OCI-LY7 (cell line): ENCODE measurements around the gene STK33. TPM values are rescaled to one million over a fixed set of nuclear protein-coding genes. Genes with fewer than 3 reads are reported as not detected.

ENCODE experiments used
- BruUV-seq: library from RNA; stranded (reverse); fragments of 400-500 nt; replicated peaks from 2 replicates; lab custom pipeline; 2021; lab: Mats Ljungman, UMichigan
- CTCF ChIA-PET: fragments of 300-600 bp; sonication (Branson Sonifier 250); formaldehyde crosslinking; loops from one replicate; lab custom pipeline; 2022; ENCODE audit warnings: antibody characterized with exemption; ENCODE audit not compliant: unreplicated experiment; lab: Charles Lee
- POLR2A ChIA-PET: fragments of 300-600 bp; sonication (Branson Sonifier 250); formaldehyde crosslinking; loops from one replicate; lab custom pipeline; 2022; ENCODE audit warnings: antibody characterized with exemption; lab: Charles Lee
- DNase-seq: peaks from one replicate; pipeline ENCODE4 v3.0.0-alpha.2; 2015; ENCODE audit warnings: low spot score
- H2AFZ ChIP-seq: fragments of 200-600 bp; sonication (generic), shearing (Covaris generic); 2 replicates; pipeline ENCODE4 v1.6.1; 2014; ENCODE audit warnings: mild to moderate bottlenecking, antibody characterized with exemption, low read length, moderate library complexity
- H3K27ac ChIP-seq: fragments of 200-600 bp; sonication (generic); 2 replicates; pipeline ENCODE4 v1.5.1; 2014; ENCODE audit warnings: mixed run types, low read depth, mild to moderate bottlenecking, moderate library complexity, low read length, inconsistent platforms; ENCODE audit not compliant: poor library complexity, severe bottlenecking
- H3K36me3 ChIP-seq: fragments of 200-600 bp; sonication (generic); 2 replicates; pipeline ENCODE4 v1.6.1; 2014; ENCODE audit warnings: mild to moderate bottlenecking, antibody characterized with exemption, low read length, moderate library complexity, mixed read lengths; ENCODE audit not compliant: insufficient read depth
- H3K4me1 ChIP-seq: fragments of 200-600 bp; sonication (generic); 2 replicates; pipeline ENCODE4 v1.5.1; 2014; ENCODE audit warnings: mild to moderate bottlenecking, low read length; ENCODE audit not compliant: insufficient read depth, poor library complexity, severe bottlenecking
- H3K4me2 ChIP-seq: fragments of 200-600 bp; sonication (generic); 2 replicates; pipeline ENCODE4 v1.6.1; 2014; ENCODE audit warnings: mild to moderate bottlenecking, low read length
- H3K4me3 ChIP-seq: fragments of 200-600 bp; sonication (generic); 2 replicates; pipeline ENCODE4 v1.5.1; 2014; ENCODE audit warnings: mild to moderate bottlenecking, low read depth, low read length; ENCODE audit not compliant: poor library complexity, severe bottlenecking
- H3K79me2 ChIP-seq: fragments of 200-600 bp; sonication (generic); 2 replicates; pipeline ENCODE4 v1.6.1; 2016; ENCODE audit warnings: low read depth, mild to moderate bottlenecking, low read length, moderate library complexity, mixed read lengths; ENCODE audit not compliant: insufficient read depth
- H3K9me2 ChIP-seq: fragments of 200-600 bp; sonication (generic); 2 replicates; pipeline ENCODE4 v1.6.1; 2016; ENCODE audit warnings: mild to moderate bottlenecking, low read length, mixed read lengths; ENCODE audit not compliant: insufficient read depth
- H3K9me3 ChIP-seq: fragments of 200-600 bp; sonication (generic); 2 replicates; pipeline ENCODE4 v1.6.1; 2014; ENCODE audit warnings: mild to moderate bottlenecking, mixed run types, low read length, mixed read lengths
- H4K20me1 ChIP-seq: fragments of 200-600 bp; sonication (generic); 2 replicates; pipeline ENCODE4 v1.6.1; 2014; ENCODE audit warnings: mild to moderate bottlenecking, antibody characterized with exemption, low read length, moderate library complexity, mixed read lengths; ENCODE audit not compliant: insufficient read depth
- CTCF ChIP-seq: fragments of 200-600 bp; sonication (generic); conservative IDR thresholded peaks from 2 replicates; pipeline ENCODE4 v1.5.1; 2014; ENCODE audit warnings: mild to moderate bottlenecking, antibody characterized with exemption, low read length, moderate library complexity, mixed read lengths
- EZH2phosphoT487 ChIP-seq: fragments of 200-600 bp; sonication (generic); IDR thresholded peaks from 2 replicates; pipeline ENCODE4 v1.6.1; 2018; ENCODE audit warnings: low read depth, borderline replicate concordance, mild to moderate bottlenecking, mixed run types, antibody characterized with exemption, low read length, moderate library complexity, mixed read lengths
- intact Hi-C: fragments of 100-400 bp; cut with micrococcal nuclease; formaldehyde crosslinking; loops from one replicate; pipeline ENCODE4 v1.10.0; 2022; ENCODE audit not compliant: unreplicated experiment
- total RNA-seq, 2 experiments: library from RNA; depleted of rRNA in 1 of 2; stranded (reverse); fragments of >200 nt in 1 of 2; shearing (Covaris generic) in 1 of 2; gene quantifications; 2 replicates each; pipeline ENCODE4 v1.2.3, GENCODE V29; 2014 to 2022

The STK33 gene
- total RNA-seq, 2 experiments from 2014 or later, result 0.73 TPM; not detected in 1

GRCh38 chr11:8532475-8532874, 61.6 kb downstream of the STK33 start:
- Histone ChIP-seq H3K27ac (no peak overlapping the region), H3K36me3 (no peaks in the 10 kb centered on the region), H2AFZ (no peak overlapping the region), H3K4me3 (no peak overlapping the region), H3K9me3 (no peaks in the 10 kb centered on the region), H3K4me1 (no peaks in the 10 kb centered on the region), H3K9me2 (no peaks in the 10 kb centered on the region), H3K4me2 (no peak overlapping the region), H4K20me1 (no peaks in the 10 kb centered on the region), H3K79me2 (no peaks in the 10 kb centered on the region)
- no peak for DNase-seq
- no TSS peak for BruUV-seq
- intact Hi-C loops, result no loop called here
- TF ChIP-seq EZH2phosphoT487 (no peak), CTCF (no peak)
- CTCF ChIA-PET, result no interaction called here
- POLR2A ChIA-PET, result no interaction called here

GRCh38 chr11:8531982-8532381, 62.0 kb downstream of the STK33 start:
- intact Hi-C loops, result no loop called here
- Histone ChIP-seq H3K4me3 (no peak overlapping the region), H3K9me2 (no peaks in the 10 kb centered on the region), H4K20me1 (no peaks in the 10 kb centered on the region), H3K27ac (no peak overlapping the region), H3K79me2 (no peaks in the 10 kb centered on the region), H3K36me3 (no peaks in the 10 kb centered on the region), H3K4me2 (no peak overlapping the region), H3K9me3 (no peaks in the 10 kb centered on the region), H3K4me1 (no peaks in the 10 kb centered on the region), H2AFZ (no peak overlapping the region)
- CTCF ChIA-PET, result no interaction called here
- POLR2A ChIA-PET, result no interaction called here
- no peak for DNase-seq
- BruUV-seq, result no TSS peak
- TF ChIP-seq CTCF (no peak), EZH2phosphoT487 (no peak)

GRCh38 chr11:8531312-8531711, 62.7 kb downstream of the STK33 start:
- H3K9me2 ChIP-seq, result no peaks in the 10 kb centered on the region
- POLR2A ChIA-PET, result no interaction called here
- no peaks in the 10 kb centered on the region for H3K36me3 ChIP-seq
- no peaks in the 10 kb centered on the region for H4K20me1 ChIP-seq
- no peak overlapping the region for H2AFZ ChIP-seq
- no peak overlapping the region for H3K4me3 ChIP-seq
- BruUV-seq, result no TSS peak
- no peaks in the 10 kb centered on the region for H3K4me1 ChIP-seq
- H3K4me2 ChIP-seq, result no peak overlapping the region
- no peak overlapping the region for H3K27ac ChIP-seq
- CTCF ChIA-PET, result no interaction called here
- intact Hi-C loops, result no loop called here
- no peak for TF ChIP-seq EZH2phosphoT487
- TF ChIP-seq CTCF, result no peak
- DNase-seq, result no peak
- no peaks in the 10 kb centered on the region for H3K9me3 ChIP-seq
- H3K79me2 ChIP-seq, result no peaks in the 10 kb centered on the region
